CD1c-positive myeloid dendritic cell (primary cell): ENCODE data around the gene TMEM178A.

Source experiments
- DNase-seq: peaks from one replicate; pipeline ENCODE4 v3.0.0-alpha.2; 2016; ENCODE audit errors: extremely low spot score

TMEM178A gene

DNA sequence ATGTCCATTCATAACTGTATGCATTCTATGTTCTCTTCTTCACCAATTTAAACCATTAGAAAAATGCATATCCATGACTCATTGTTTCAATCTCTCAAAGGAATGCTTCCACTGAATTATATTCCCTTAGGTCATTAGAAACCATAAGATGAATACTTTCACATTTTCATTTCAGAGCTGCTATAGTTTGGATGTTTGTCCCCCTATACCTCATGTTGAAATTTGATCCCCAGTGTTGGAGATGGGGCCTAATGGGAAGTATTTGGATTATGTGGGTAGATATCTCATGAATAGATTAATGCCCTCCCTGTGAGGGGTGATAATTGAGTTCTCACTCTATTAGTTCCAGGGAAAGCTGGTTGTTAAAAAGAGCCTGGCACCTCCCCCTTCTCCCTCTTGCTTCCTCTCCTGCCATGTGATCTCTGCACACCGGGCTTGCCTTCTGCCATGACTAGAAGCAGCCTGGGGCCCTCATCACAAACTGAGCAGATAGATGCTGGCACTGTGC is 77.6 kb downstream of the TMEM178A start:
- no peak for DNase-seq

GRCh38 chr2:39755466-39755865 is 89.7 kb downstream of the TMEM178A start:
- no peak for DNase-seq

GRCh38 chr2:39757156-39757555 is 91.4 kb downstream of the TMEM178A start:
- DNase-seq: no peak

- no peak for DNase-seq
These were observed 96.7 kb downstream of the TMEM178A start for GRCh38 chr2:39762448-39762847.
